GM21360 (cell line): Measurements from ENCODE around the gene PLET1.
A peak's percentile ranks its signal among the peaks of the same experiment; 100 is the strongest.

Experiments
- ATAC-seq: cut with Tn5 transposase; IDR thresholded peaks from one replicate; pipeline ENCODE4 v1.9.1; 2021; ENCODE audit warnings: mild to moderate bottlenecking, moderate library complexity; ENCODE audit not compliant: unreplicated experiment

Gene PLET1

GRCh38 chr11:112248201-112248600 is 12.5 kb downstream of the PLET1 start:
- no peak for ATAC-seq

GRCh38 chr11:112247201-112247600 is 13.5 kb downstream of the PLET1 start:
- ATAC-seq: no peak

- no peak for ATAC-seq
Observed at GRCh38 chr11:112241486-112241885, 19.2 kb downstream of the PLET1 start.

- ATAC-seq: no peak
Observed at GRCh38 chr11:112238041-112238440, 22.6 kb downstream of the PLET1 start.

GRCh38 chr11:112237451-112237850 is 23.2 kb downstream of the PLET1 start:
- ATAC-seq: no peak

GRCh38 chr11:112235750-112236390 is 24.8 kb downstream of the PLET1 start:
- ATAC-seq: peak; percentile 72

- no peak for ATAC-seq
Observed at GRCh38 chr11:112231952-112232351, 28.7 kb downstream of the PLET1 start.

GRCh38 chr11:112229746-112230433 is 30.8 kb downstream of the PLET1 start:
- no peak for ATAC-seq

GRCh38 chr11:112229159-112229558 is 31.5 kb downstream of the PLET1 start:
- no peak for ATAC-seq

GRCh38 chr11:112228706-112229105 is 32.0 kb downstream of the PLET1 start:
- ATAC-seq: no peak

- ATAC-seq: no peak
Observed at GRCh38 chr11:112227471-112227870, 33.2 kb downstream of the PLET1 start.

- peak; percentile 41 for ATAC-seq
Observed at GRCh38 chr11:112226831-112227401, 33.7 kb downstream of the PLET1 start.

- peak; percentile 94 for ATAC-seq
Observed at GRCh38 chr11:112226062-112226830, 34.4 kb downstream of the PLET1 start, which contains the start of gene PTS. TSS of gene PTS (plus strand) at chr11:112226428. CDS start at chr11:112226444, 16 bp downstream.

- ATAC-seq: no peak
Observed at GRCh38 chr11:112225753-112226061, 35.0 kb downstream of the PLET1 start.

- no peak for ATAC-seq
Observed at GRCh38 chr11:112223754-112224532, 36.7 kb downstream of the PLET1 start.

- no peak for ATAC-seq
Observed at GRCh38 chr11:112223121-112223520, 37.5 kb downstream of the PLET1 start.

- ATAC-seq: no peak
Observed at GRCh38 chr11:112222303-112222702, 38.4 kb downstream of the PLET1 start.

GRCh38 chr11:112221274-112221835 is 39.3 kb downstream of the PLET1 start:
- no peak for ATAC-seq

GRCh38 chr11:112219476-112220232 is 41.0 kb downstream of the PLET1 start:
- ATAC-seq: peak; percentile 92
